Activated CD8-positive, alpha-beta T cell treated with anti-CD3 and anti-CD28 coated beads for 36 hours (primary cell): Measurements from ENCODE around the gene LSM8. TPM values are rescaled to one million over a fixed set of nuclear protein-coding genes. Genes with fewer than 3 reads are reported as not detected.
"Not testable (repeated sequence)": the region's sequence is repeated elsewhere in the genome, so short reads cannot be mapped to it uniquely, and the experiment has no call there.

Source experiments
- ATAC-seq: fragments of 200-7000 bp; cut with Tn5 transposase; one replicate; pipeline ENCODE4 v1.10.0; 2021; ENCODE audit warnings: mild to moderate bottlenecking, moderate library complexity
- CTCF ChIA-PET: fragments of 350-600 bp; sonication (Branson Sonifier 250); formaldehyde crosslinking; loops from one replicate; lab custom pipeline; 2021; ENCODE audit warnings: antibody characterized with exemption; lab: Charles Lee
- POLR2A ChIA-PET: fragments of 350-600 bp; sonication (Branson Sonifier 250); formaldehyde crosslinking; loops from one replicate; lab custom pipeline; 2021; ENCODE audit warnings: antibody characterized with exemption; lab: Charles Lee
- DNase-seq: peaks from one replicate; pipeline ENCODE4 v3.0.0-alpha.2; 2020
- H3K27ac Mint-ChIP-seq: one replicate; pipeline ENCODE4 v1.8.0; 2021; ENCODE audit warnings: mild to moderate bottlenecking, mixed read lengths
- H3K27me3 Mint-ChIP-seq: one replicate; pipeline ENCODE4 v1.8.0; 2021; ENCODE audit warnings: mixed read lengths
- H3K36me3 Mint-ChIP-seq: one replicate; pipeline ENCODE4 v1.8.0; 2021; ENCODE audit warnings: low read depth, mixed read lengths
- H3K4me1 Mint-ChIP-seq: one replicate; pipeline ENCODE4 v1.8.0; 2021; ENCODE audit warnings: low read depth, mixed read lengths
- H3K4me3 Mint-ChIP-seq: one replicate; pipeline ENCODE4 v1.8.0; 2021; ENCODE audit warnings: mild to moderate bottlenecking, moderate library complexity, mixed read lengths
- H3K9me3 Mint-ChIP-seq: one replicate; pipeline ENCODE4 v1.8.0; 2021; ENCODE audit warnings: mixed read lengths
- intact Hi-C: fragments of 100-400 bp; cut with micrococcal nuclease; formaldehyde crosslinking; loops from one replicate; pipeline ENCODE4 v1.10.0; 2022
- total RNA-seq, 2 experiments: library from RNA; stranded (reverse); gene quantifications; one replicate each; pipeline ENCODE4 v1.2.3, GENCODE V29; 2021
- TF ChIP-seq, protein P1 (sequence below): fragments of 200-600 bp; IDR thresholded peaks from one replicate; pipeline ENCODE4 v1.8.0; 2022; ENCODE audit warnings: antibody characterized with exemption, mild to moderate bottlenecking

LSM8 gene
- total RNA-seq = 10 to 100 TPM; 36.6 to 42.0 TPM

DNA sequence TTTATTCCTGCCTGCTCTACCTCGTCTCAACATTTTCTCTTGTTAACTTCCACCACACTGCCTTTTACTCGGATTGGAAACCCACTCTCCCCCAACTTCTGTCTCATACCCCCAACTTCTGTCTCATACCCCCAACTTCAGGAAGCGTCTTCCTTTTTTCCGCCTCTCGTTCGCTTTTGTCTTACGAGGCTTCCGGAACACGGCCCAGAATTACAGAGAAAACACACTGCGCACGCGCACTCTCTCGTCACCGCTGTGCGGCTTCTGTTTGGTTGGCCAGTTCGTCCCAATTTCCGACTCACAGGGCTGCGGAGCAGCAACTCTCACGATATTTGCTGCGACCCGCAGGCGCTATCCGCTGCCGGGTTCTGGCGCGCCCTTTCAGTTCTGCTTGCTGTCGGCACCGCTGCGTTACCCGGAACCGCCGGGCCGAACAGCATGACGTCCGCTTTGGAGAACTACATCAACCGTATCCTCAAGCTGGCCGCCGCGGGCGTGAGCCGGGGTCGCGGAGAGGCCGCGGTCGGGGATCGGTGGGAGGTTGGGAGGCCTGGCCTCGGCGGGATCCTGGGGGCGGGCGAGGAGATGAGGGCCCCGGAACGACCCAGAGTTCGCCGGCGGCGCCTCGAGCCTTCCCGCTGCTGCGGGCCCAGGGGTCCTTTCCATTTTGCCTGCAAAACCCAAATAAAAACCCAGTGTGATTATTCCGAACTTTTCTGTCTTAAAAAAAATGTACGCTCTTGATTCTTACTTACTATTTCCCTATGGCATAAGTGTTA, at the start of gene LSM8:
Gene LSM8 (plus strand): TSS at position 379 of the 779 bp plus-strand sequence. CDS start 60 bp downstream, at position 439.
- H3K4me3 Mint-ChIP-seq = peak within 1 kb of the TSS; percentile 91
- H3K27ac Mint-ChIP-seq = peak within 1 kb of the TSS; percentile 98
- peak; percentile 97 for ATAC-seq
- peaks cover 35% of the 10 kb centered on the region for H3K36me3 Mint-ChIP-seq
- CTCF ChIA-PET = no interaction called here
- DNase-seq = peak; percentile 97
- H3K9me3 Mint-ChIP-seq = no peaks in the 10 kb centered on the region
- TF ChIP-seq, protein P1, sequence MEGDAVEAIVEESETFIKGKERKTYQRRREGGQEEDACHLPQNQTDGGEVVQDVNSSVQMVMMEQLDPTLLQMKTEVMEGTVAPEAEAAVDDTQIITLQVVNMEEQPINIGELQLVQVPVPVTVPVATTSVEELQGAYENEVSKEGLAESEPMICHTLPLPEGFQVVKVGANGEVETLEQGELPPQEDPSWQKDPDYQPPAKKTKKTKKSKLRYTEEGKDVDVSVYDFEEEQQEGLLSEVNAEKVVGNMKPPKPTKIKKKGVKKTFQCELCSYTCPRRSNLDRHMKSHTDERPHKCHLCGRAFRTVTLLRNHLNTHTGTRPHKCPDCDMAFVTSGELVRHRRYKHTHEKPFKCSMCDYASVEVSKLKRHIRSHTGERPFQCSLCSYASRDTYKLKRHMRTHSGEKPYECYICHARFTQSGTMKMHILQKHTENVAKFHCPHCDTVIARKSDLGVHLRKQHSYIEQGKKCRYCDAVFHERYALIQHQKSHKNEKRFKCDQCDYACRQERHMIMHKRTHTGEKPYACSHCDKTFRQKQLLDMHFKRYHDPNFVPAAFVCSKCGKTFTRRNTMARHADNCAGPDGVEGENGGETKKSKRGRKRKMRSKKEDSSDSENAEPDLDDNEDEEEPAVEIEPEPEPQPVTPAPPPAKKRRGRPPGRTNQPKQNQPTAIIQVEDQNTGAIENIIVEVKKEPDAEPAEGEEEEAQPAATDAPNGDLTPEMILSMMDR = no peak
- no peaks in the 10 kb centered on the region for H3K27me3 Mint-ChIP-seq
- intact Hi-C loops = loop anchor here (2.0 kb wide), 1 partner anchor 31 kb away; no protein-coding TSS in a partner anchor
- peaks cover 30% of the 10 kb centered on the region for H3K4me1 Mint-ChIP-seq
- POLR2A ChIA-PET = no interaction called here

DNA sequence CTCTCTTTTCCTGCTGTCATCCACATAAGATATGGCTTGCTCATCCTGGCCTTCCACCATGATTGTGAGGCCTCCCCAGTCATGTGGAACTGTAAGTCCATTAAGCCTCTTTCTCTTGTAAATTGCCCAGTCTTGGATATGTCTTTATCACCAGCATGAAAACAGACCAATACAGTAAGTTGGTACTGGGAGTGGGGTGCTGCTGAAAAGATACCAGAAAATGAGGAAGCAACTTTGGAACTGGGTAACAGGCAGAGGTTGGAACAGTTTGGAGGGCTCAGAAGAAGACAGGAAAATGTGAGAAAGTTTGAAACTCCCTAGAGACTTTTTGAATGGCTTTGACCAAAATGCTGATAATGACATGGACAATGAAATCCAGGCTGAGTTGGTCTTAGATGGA, 49.5 kb upstream of the LSM8 start:
- H3K27me3 Mint-ChIP-seq = peaks cover 11% of the 10 kb centered on the region
- H3K9me3 Mint-ChIP-seq, CTCF ChIA-PET, intact Hi-C loops, H3K36me3 Mint-ChIP-seq, H3K4me3 Mint-ChIP-seq, H3K4me1 Mint-ChIP-seq, H3K27ac Mint-ChIP-seq, DNase-seq, POLR2A ChIA-PET, ATAC-seq: not testable (repeated sequence)

DNA sequence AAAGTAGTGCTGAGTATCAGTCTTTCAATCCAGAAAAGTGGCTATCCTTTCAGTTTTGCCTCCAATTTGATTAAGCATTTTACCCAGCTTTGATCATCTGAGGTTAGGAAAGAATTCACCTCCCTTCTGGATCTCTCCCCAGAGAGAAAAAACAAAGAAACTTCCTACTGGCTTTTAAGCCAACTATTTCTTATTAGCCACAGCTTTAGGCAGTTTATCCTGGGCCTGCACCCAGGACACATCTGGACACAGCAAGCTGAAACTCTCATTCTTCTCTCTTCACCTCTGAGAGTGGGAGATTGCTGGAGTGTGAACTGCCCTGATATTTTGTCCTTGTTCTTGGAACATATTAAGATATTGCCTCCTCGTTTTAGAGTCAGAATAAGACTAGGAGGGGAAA, 43.5 kb upstream of the LSM8 start:
- DNase-seq = no peak
- H3K4me1 Mint-ChIP-seq = no peaks in the 10 kb centered on the region
- no peak for ATAC-seq
- POLR2A ChIA-PET = no interaction called here
- TF ChIP-seq, protein P1 = no peak
- H3K27me3 Mint-ChIP-seq = peaks cover 3% of the 10 kb centered on the region
- intact Hi-C loops = no loop called here
- CTCF ChIA-PET = no interaction called here
- H3K9me3 Mint-ChIP-seq = no peaks in the 10 kb centered on the region
- H3K4me3 Mint-ChIP-seq = no peak overlapping the region
- H3K36me3 Mint-ChIP-seq = no peaks in the 10 kb centered on the region
- no peak overlapping the region for H3K27ac Mint-ChIP-seq

DNA sequence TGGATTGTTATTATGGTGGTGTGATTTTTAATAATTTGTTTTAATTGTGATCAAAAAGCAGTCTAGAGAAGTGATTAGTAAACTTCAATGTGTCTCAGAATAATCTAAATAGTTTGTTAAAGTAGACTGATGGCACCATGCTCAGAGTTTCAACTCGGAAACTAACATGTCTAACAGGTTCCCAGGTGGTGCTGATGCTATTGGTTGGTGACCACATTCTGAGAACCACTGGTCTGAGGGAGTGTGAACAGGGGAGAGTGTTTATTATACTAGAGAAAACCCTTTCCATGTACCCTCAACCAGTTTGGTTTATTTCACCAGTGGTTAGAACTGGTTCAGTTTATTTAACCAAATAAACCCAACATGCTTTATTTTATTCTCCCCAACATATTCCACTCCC, 42.0 kb upstream of the LSM8 start:
- ATAC-seq = no peak
- CTCF ChIA-PET = no interaction called here

DNA sequence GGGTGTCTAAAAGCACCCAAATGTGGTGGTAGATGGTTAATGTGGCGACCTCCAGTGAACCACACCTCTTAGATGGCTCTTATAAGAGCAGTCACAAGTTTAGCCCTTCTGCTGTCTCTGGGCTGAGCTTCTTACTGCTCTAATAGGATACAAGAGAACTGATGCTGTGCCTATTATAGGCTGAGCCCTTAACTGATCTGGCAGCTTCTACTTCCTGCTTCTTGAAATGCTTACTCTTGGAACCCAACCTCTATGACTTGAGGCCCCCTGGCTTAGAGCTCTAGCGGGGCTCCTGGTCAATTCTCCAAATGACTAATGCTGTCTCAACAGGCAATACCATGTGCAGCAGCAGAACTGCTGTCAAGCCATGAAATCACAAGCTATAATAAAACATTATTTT, 35.0 kb upstream of the LSM8 start:
- TF ChIP-seq, protein P1 = no peak
- Mint-ChIP-seq H3K4me3 (no peak overlapping the region), H3K9me3 (no peaks in the 10 kb centered on the region), H3K27ac (no peak overlapping the region), H3K27me3 (peaks cover 20% of the 10 kb centered on the region), H3K4me1 (no peaks in the 10 kb centered on the region), H3K36me3 (no peaks in the 10 kb centered on the region)
- ATAC-seq = no peak
- CTCF ChIA-PET = interaction anchor here (0.8 to 1.0 kb wide), 2 partner anchors 47 to 936 kb away, joined by 3 to 4 read pairs; no protein-coding TSS in a partner anchor
- no peak for DNase-seq
- POLR2A ChIA-PET = no interaction called here
- intact Hi-C loops = no loop called here

More for the DNA sequence above, 42.0 kb upstream of the LSM8 start:
- no peak overlapping the region for H3K27ac Mint-ChIP-seq
- H3K4me3 Mint-ChIP-seq = no peak overlapping the region
- H3K4me1 Mint-ChIP-seq = no peaks in the 10 kb centered on the region
- H3K36me3 Mint-ChIP-seq = no peaks in the 10 kb centered on the region
- H3K27me3 Mint-ChIP-seq = peaks cover 3% of the 10 kb centered on the region
- TF ChIP-seq, protein P1 = no peak
- POLR2A ChIA-PET = no interaction called here
- DNase-seq = no peak
- intact Hi-C loops = no loop called here
- H3K9me3 Mint-ChIP-seq = no peaks in the 10 kb centered on the region
